ENCODE results near the gene ASCL1. TPM values are rescaled to one million over a fixed set of nuclear protein-coding genes. Genes with fewer than 3 reads are reported as not detected.

ASCL1 gene
- total and polyA plus RNA-seq, 10 of the 15 experiments (the other 5 are each of a cell fraction or from before 2014, with no cell fraction given), result 10.6 to 61.1 (median 20.5) TPM

DNA sequence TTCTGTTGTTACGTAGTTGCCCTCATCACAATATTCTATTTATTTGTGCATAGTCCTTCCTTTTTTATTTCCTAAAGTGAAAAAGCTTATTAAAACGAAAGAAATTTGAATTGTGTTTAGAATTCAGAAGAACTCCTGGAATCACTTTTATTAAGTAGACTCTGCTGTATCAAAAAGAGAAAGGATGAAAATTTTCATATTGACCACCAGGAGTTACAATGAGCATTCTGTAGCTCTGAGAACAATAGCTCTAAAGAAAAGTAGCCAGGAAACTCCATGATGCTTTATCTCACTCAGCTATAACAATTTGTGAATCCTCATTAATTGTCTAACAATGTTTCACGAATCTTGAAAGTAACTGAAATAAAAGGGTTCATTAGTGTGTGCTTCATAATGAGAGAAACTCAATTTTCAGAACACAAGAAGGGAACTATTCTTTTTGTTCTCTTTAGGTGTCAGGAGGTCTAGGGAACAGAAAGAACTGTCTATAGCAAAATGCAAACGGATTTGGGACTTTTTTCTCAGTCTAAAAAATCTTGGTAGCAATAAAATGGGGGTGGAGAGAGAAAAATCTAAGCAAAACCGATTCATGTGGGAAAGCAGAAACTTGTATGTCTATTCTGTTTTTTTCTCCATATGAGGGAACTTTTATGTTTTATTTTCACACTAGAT lies 19.3 kb downstream of the ASCL1 start (continued):
- no peak for TF ChIP-seq JUND (IDR thresholded peaks at IDR 0.05; ENCODE audit: low read depth, low read length)
- TF ChIP-seq MYC (IDR thresholded peaks at IDR 0.05; ENCODE audit: insufficient read depth, insufficient read length, insufficient replicate concordance, low read length, severe bottlenecking), result no peak
- no peak for TF ChIP-seq BHLHE40 (IDR thresholded peaks at IDR 0.05; ENCODE audit: borderline replicate concordance in 1 of 2, low read depth in 2 of 2, low read length in 1 of 2)
- no peak for TF ChIP-seq DPF2 (IDR thresholded peaks at IDR 0.05)
- no peak for TF ChIP-seq ETV6 (conservative IDR thresholded peaks at IDR 0.05 in 1 of 2, IDR thresholded peaks at IDR 0.05 in 1 of 2; ENCODE audit: borderline replicate concordance in 1 of 2, low read depth in 1 of 2)
- no peak for TF ChIP-seq CHD2 (IDR thresholded peaks at IDR 0.05; ENCODE audit: borderline replicate concordance, low read depth, low read length)
- TF ChIP-seq JUNB (IDR thresholded peaks at IDR 0.05), result no peak
- no peak for TF ChIP-seq NFIC (IDR thresholded peaks at IDR 0.05; ENCODE audit: low read depth, low read length)
- no peak for TF ChIP-seq ZNF207 (IDR thresholded peaks at IDR 0.05; ENCODE audit: borderline replicate concordance)
- no peak for TF ChIP-seq SREBF2 (IDR thresholded peaks at IDR 0.05; ENCODE audit: low read length)
- peak in 1 of 2 experiments; percentile 56; a peak in 2 of 4 replicates for TF ChIP-seq IKZF2 (IDR thresholded peaks at IDR 0.05)
- TF ChIP-seq, protein P1, sequence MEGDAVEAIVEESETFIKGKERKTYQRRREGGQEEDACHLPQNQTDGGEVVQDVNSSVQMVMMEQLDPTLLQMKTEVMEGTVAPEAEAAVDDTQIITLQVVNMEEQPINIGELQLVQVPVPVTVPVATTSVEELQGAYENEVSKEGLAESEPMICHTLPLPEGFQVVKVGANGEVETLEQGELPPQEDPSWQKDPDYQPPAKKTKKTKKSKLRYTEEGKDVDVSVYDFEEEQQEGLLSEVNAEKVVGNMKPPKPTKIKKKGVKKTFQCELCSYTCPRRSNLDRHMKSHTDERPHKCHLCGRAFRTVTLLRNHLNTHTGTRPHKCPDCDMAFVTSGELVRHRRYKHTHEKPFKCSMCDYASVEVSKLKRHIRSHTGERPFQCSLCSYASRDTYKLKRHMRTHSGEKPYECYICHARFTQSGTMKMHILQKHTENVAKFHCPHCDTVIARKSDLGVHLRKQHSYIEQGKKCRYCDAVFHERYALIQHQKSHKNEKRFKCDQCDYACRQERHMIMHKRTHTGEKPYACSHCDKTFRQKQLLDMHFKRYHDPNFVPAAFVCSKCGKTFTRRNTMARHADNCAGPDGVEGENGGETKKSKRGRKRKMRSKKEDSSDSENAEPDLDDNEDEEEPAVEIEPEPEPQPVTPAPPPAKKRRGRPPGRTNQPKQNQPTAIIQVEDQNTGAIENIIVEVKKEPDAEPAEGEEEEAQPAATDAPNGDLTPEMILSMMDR (IDR thresholded peaks at IDR 0.05 in 2 of 3, conservative IDR thresholded peaks at IDR 0.05 in 1 of 3; ENCODE audit: control insufficient read depth in 2 of 3, extremely low read depth in 1 of 3, insufficient read depth in 1 of 3, low read depth in 3 of 3, low read length in 3 of 3), result peak in 2 of 3 experiments; percentile 8 to 16; a peak in 3 of 6 replicates
- no peak for TF ChIP-seq POU2F2 (IDR thresholded peaks at IDR 0.05; ENCODE audit: borderline replicate concordance, low read depth, low read length)
- TF ChIP-seq, protein P2, sequence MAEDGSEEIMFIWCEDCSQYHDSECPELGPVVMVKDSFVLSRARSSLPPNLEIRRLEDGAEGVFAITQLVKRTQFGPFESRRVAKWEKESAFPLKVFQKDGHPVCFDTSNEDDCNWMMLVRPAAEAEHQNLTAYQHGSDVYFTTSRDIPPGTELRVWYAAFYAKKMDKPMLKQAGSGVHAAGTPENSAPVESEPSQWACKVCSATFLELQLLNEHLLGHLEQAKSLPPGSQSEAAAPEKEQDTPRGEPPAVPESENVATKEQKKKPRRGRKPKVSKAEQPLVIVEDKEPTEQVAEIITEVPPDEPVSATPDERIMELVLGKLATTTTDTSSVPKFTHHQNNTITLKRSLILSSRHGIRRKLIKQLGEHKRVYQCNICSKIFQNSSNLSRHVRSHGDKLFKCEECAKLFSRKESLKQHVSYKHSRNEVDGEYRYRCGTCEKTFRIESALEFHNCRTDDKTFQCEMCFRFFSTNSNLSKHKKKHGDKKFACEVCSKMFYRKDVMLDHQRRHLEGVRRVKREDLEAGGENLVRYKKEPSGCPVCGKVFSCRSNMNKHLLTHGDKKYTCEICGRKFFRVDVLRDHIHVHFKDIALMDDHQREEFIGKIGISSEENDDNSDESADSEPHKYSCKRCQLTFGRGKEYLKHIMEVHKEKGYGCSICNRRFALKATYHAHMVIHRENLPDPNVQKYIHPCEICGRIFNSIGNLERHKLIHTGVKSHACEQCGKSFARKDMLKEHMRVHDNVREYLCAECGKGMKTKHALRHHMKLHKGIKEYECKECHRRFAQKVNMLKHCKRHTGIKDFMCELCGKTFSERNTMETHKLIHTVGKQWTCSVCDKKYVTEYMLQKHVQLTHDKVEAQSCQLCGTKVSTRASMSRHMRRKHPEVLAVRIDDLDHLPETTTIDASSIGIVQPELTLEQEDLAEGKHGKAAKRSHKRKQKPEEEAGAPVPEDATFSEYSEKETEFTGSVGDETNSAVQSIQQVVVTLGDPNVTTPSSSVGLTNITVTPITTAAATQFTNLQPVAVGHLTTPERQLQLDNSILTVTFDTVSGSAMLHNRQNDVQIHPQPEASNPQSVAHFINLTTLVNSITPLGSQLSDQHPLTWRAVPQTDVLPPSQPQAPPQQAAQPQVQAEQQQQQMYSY (CRISPR knock-in tag; IDR thresholded peaks at IDR 0.05), result no peak
- TF ChIP-seq ATF7 (IDR thresholded peaks at IDR 0.05; ENCODE audit: low read depth), result peak; percentile 27; the same call in 1 of the 2 replicates
- no peak for TF ChIP-seq SUZ12 (IDR thresholded peaks at IDR 0.05; ENCODE audit: unreplicated experiment)
- TF ChIP-seq, protein P3, sequence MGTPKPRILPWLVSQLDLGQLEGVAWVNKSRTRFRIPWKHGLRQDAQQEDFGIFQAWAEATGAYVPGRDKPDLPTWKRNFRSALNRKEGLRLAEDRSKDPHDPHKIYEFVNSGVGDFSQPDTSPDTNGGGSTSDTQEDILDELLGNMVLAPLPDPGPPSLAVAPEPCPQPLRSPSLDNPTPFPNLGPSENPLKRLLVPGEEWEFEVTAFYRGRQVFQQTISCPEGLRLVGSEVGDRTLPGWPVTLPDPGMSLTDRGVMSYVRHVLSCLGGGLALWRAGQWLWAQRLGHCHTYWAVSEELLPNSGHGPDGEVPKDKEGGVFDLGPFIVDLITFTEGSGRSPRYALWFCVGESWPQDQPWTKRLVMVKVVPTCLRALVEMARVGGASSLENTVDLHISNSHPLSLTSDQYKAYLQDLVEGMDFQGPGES (IDR thresholded peaks at IDR 0.05), result no peak
- TF ChIP-seq RAD21 (IDR thresholded peaks at IDR 0.05; ENCODE audit: insufficient read depth, low read depth, low read length), result peak; percentile 11; the same call in 1 of the 2 replicates
- TF ChIP-seq, protein P4, sequence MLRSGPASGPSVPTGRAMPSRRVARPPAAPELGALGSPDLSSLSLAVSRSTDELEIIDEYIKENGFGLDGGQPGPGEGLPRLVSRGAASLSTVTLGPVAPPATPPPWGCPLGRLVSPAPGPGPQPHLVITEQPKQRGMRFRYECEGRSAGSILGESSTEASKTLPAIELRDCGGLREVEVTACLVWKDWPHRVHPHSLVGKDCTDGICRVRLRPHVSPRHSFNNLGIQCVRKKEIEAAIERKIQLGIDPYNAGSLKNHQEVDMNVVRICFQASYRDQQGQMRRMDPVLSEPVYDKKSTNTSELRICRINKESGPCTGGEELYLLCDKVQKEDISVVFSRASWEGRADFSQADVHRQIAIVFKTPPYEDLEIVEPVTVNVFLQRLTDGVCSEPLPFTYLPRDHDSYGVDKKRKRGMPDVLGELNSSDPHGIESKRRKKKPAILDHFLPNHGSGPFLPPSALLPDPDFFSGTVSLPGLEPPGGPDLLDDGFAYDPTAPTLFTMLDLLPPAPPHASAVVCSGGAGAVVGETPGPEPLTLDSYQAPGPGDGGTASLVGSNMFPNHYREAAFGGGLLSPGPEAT (IDR thresholded peaks at IDR 0.05; ENCODE audit: low read depth), result peak; percentile 72
- TF ChIP-seq LARP7 (IDR thresholded peaks at IDR 0.05), result no peak
- TF ChIP-seq CHD4 (IDR thresholded peaks at IDR 0.05), result no peak
- no peak for TF ChIP-seq RAD51 (IDR thresholded peaks at IDR 0.05)
